Measurements from ENCODE around the gene RNASE8. TPM values are rescaled to one million over a fixed set of nuclear protein-coding genes. Genes with fewer than 3 reads are reported as not detected.
"Not testable (repeated sequence)": the region's sequence is repeated elsewhere in the genome, so short reads cannot be mapped to it uniquely, and the experiment has no call there.

Gene RNASE8
- total RNA-seq, 1 experiment from 2014 or later = not detected

DNA sequence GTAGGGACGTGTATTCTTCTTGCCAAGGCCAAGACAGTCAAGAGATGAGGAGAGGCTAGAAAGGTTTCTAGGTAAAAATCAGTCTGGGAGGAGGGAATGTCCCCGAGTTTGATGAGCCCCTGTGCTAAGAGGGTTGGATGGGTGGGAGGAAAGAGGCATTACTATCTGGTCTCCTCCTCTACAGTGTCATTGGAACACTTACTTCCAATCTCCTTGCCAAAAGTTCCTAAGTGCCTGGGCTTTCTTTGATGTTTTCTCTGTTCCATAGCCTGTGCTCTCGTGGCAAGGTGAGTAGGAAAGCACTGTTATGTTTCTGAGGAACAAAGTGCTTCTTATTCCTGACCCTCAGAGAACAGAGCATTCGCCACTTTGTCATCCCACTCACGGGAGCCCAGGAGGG, 22.9 kb upstream of the RNASE8 start, which contains the start of gene RNASE13:
Gene RNASE13, minus strand, starts transcription at position 101 of the 400 bp plus-strand sequence. CDS start 519 bp downstream, outside the sequence.
- H3K4me1 ChIP-seq (ENCODE audit: low read length) = no peaks in the 10 kb centered on the region
- no peaks in the 10 kb centered on the region for H3K27me3 ChIP-seq (ENCODE audit: low read length)
- H3K27ac ChIP-seq (ENCODE audit: low read length) = no peak within 1 kb of the TSS
- no peaks in the 10 kb centered on the region for H3K9me2 ChIP-seq (replicated peaks; ENCODE audit: insufficient read depth, low read length)
- H2AFZ ChIP-seq (ENCODE audit: low read length) = no peak within 1 kb of the TSS
- no peak within 1 kb of the TSS for H3K4me2 ChIP-seq (ENCODE audit: low read depth, low read length, poor library complexity, severe bottlenecking)
- no peak within 1 kb of the TSS for H3K9ac ChIP-seq (ENCODE audit: low read length)
- H3K79me2 ChIP-seq (ENCODE audit: low read length) = no peaks in the 10 kb centered on the region
- DNase-seq = no peak
- H3K9me3 ChIP-seq (ENCODE audit: low read length) = no peaks in the 10 kb centered on the region
- no peak within 1 kb of the TSS for H3K4me3 ChIP-seq (ENCODE audit: low read length)
- H4K20me1 ChIP-seq (ENCODE audit: insufficient read depth, low read depth, low read length) = no peaks in the 10 kb centered on the region
- no peaks in the 10 kb centered on the region for H3K36me3 ChIP-seq (ENCODE audit: insufficient read depth, low read length)

- no peak for DNase-seq
- no peaks in the 10 kb centered on the region for H3K79me2 ChIP-seq (ENCODE audit: low read length)
- no peak overlapping the region for H2AFZ ChIP-seq (ENCODE audit: low read length)
- no peaks in the 10 kb centered on the region for H3K36me3 ChIP-seq (ENCODE audit: insufficient read depth, low read length)
- no peaks in the 10 kb centered on the region for H3K27me3 ChIP-seq (ENCODE audit: low read length)
- no peak overlapping the region for H3K9ac ChIP-seq (ENCODE audit: low read length)
- no peaks in the 10 kb centered on the region for H3K4me1 ChIP-seq (ENCODE audit: low read length)
- no peak overlapping the region for H3K4me3 ChIP-seq (ENCODE audit: low read length)
- H3K9me3 ChIP-seq (ENCODE audit: low read length) = no peaks in the 10 kb centered on the region
- no peak overlapping the region for H3K4me2 ChIP-seq (ENCODE audit: low read depth, low read length, poor library complexity, severe bottlenecking)
- H4K20me1 ChIP-seq (ENCODE audit: insufficient read depth, low read depth, low read length) = no peaks in the 10 kb centered on the region
- H3K9me2 ChIP-seq (replicated peaks; ENCODE audit: insufficient read depth, low read length) = no peaks in the 10 kb centered on the region
- no peak overlapping the region for H3K27ac ChIP-seq (ENCODE audit: low read length)
Measured at GRCh38 chr14:21036751-21037150, 20.9 kb upstream of the RNASE8 start.

- no peak for DNase-seq
- no peaks in the 10 kb centered on the region for H3K79me2 ChIP-seq (ENCODE audit: low read length)
Measured at GRCh38 chr14:21037156-21037555, 20.5 kb upstream of the RNASE8 start.

DNA sequence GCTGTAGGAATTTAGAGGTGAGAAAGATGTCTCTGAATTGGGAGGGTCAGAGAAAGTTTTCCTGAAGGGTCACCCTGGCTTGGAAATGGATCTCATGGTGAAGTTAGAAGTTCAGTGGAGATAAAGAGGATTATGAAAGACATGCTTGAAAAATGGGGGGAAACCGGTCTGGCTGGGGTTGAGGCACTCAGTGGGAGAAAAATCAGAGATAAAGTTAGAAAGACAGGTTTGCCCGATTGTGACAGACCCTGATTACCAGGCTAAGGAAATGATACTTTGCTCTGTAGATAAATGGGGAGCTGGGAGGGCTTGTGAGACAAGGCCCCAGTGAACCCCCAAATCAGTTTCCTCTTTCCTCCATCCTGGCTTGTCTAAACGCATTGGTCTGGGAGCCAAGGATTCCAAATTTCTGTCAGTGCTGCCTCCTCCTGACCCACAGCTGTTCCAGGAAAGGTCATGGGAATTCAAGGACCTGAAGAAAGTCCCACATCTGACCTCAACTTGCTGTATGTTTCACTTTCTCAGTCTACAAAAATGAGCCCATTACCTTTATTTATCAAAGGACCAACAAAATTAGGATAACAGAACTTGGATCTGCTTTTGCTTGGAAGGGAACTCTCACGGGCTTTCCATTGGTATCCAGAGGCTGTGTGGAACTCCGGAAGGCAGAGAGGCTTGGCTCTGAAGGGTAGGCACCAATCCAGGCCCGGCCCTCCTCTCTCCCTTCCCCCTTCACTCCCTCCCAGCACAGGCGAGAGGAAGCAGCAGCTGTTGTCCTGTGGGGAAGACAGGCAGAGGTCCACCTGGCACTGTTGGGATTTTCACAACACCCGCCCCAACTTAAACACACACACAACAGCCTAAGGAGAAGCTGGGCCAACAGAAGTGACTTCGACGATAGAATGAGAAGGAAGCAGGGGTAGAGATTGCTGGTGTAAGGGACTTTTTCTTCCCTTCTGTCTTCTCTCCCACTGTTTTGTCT, 18.9 kb upstream of the RNASE8 start:
- Histone ChIP-seq H3K36me3 (ENCODE audit: insufficient read depth, low read length) (no peaks in the 10 kb centered on the region), H3K4me3 (ENCODE audit: low read length) (no peak overlapping the region), H3K4me1 (ENCODE audit: low read length) (no peaks in the 10 kb centered on the region), H3K9me3 (ENCODE audit: low read length) (no peaks in the 10 kb centered on the region), H3K9me2 (replicated peaks; ENCODE audit: insufficient read depth, low read length) (no peaks in the 10 kb centered on the region), H3K4me2 (ENCODE audit: low read depth, low read length, poor library complexity, severe bottlenecking) (no peak overlapping the region), H4K20me1 (ENCODE audit: insufficient read depth, low read depth, low read length) (no peaks in the 10 kb centered on the region), H3K9ac (ENCODE audit: low read length) (no peak overlapping the region), H3K79me2 (ENCODE audit: low read length) (no peaks in the 10 kb centered on the region), H3K27me3 (ENCODE audit: low read length) (no peaks in the 10 kb centered on the region), H3K27ac (ENCODE audit: low read length) (no peak overlapping the region), H2AFZ (ENCODE audit: low read length) (no peak overlapping the region)
- DNase-seq = no peak

More at GRCh38 chr14:21037156-21037555, 20.5 kb upstream of the RNASE8 start:
- Histone ChIP-seq H3K4me3 (ENCODE audit: low read length) (no peak overlapping the region), H3K9me2 (replicated peaks; ENCODE audit: insufficient read depth, low read length) (no peaks in the 10 kb centered on the region), H3K4me1 (ENCODE audit: low read length) (no peaks in the 10 kb centered on the region), H3K27ac (ENCODE audit: low read length) (no peak overlapping the region), H3K9me3 (ENCODE audit: low read length) (no peaks in the 10 kb centered on the region), H3K4me2 (ENCODE audit: low read depth, low read length, poor library complexity, severe bottlenecking) (no peak overlapping the region), H3K36me3 (ENCODE audit: insufficient read depth, low read length) (no peaks in the 10 kb centered on the region), H4K20me1 (ENCODE audit: insufficient read depth, low read depth, low read length) (no peaks in the 10 kb centered on the region), H3K27me3 (ENCODE audit: low read length) (no peaks in the 10 kb centered on the region), H3K9ac (ENCODE audit: low read length) (no peak overlapping the region), H2AFZ (ENCODE audit: low read length) (no peak overlapping the region)

- Histone ChIP-seq H3K79me2 (ENCODE audit: low read length) (no peaks in the 10 kb centered on the region), H4K20me1 (ENCODE audit: insufficient read depth, low read depth, low read length) (no peaks in the 10 kb centered on the region), H3K9ac (ENCODE audit: low read length) (no peak overlapping the region), H3K4me3 (ENCODE audit: low read length) (no peak overlapping the region), H3K4me2 (ENCODE audit: low read depth, low read length, poor library complexity, severe bottlenecking) (no peak overlapping the region), H3K36me3 (ENCODE audit: insufficient read depth, low read length) (no peaks in the 10 kb centered on the region), H3K4me1 (ENCODE audit: low read length) (no peaks in the 10 kb centered on the region), H3K9me3 (ENCODE audit: low read length) (no peaks in the 10 kb centered on the region), H3K27me3 (ENCODE audit: low read length) (no peaks in the 10 kb centered on the region), H2AFZ (ENCODE audit: low read length) (no peak overlapping the region), H3K27ac (ENCODE audit: low read length) (no peak overlapping the region), H3K9me2 (replicated peaks; ENCODE audit: insufficient read depth, low read length) (no peaks in the 10 kb centered on the region)
- peak; percentile 81 for DNase-seq
Measured at GRCh38 chr14:21039585-21040369, 17.8 kb upstream of the RNASE8 start.

DNA sequence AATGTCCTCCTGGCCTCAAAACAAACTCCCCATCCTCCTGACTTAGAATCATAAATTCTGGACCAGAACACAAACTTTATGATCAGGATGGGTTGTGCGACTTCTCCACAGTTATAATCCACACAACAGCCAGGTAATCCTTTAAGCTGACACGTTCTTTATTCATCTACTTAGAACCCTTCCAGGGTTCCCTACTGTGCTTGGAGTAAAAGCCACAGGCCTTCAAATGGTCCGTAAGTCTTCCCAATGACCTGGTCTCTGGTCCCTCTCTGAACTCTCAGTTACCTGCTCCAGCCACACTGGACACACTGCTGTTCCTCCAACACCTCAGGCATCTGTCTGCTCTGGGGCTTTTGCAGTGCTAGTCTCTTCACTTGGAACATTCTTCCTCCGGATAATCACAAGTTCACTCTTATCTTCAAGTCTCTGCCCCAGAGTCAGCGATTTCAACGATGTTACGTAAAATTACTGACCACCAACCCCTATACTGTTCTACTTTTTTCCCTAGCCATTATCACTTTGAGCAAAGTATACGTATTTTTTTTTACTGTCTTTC, 17.2 kb upstream of the RNASE8 start:
- DNase-seq = no peak
- no peaks in the 10 kb centered on the region for H3K4me1 ChIP-seq (ENCODE audit: low read length)
- no peaks in the 10 kb centered on the region for H3K9me3 ChIP-seq (ENCODE audit: low read length)
- H3K4me3 ChIP-seq (ENCODE audit: low read length) = no peak overlapping the region
- no peak overlapping the region for H3K9ac ChIP-seq (ENCODE audit: low read length)
- H3K4me2 ChIP-seq (ENCODE audit: low read depth, low read length, poor library complexity, severe bottlenecking) = no peak overlapping the region
- no peaks in the 10 kb centered on the region for H3K79me2 ChIP-seq (ENCODE audit: low read length)
- no peaks in the 10 kb centered on the region for H3K9me2 ChIP-seq (replicated peaks; ENCODE audit: insufficient read depth, low read length)
- no peak overlapping the region for H3K27ac ChIP-seq (ENCODE audit: low read length)
- no peaks in the 10 kb centered on the region for H3K36me3 ChIP-seq (ENCODE audit: insufficient read depth, low read length)
- H3K27me3 ChIP-seq (ENCODE audit: low read length) = no peaks in the 10 kb centered on the region
- H2AFZ ChIP-seq (ENCODE audit: low read length) = no peak overlapping the region
- no peaks in the 10 kb centered on the region for H4K20me1 ChIP-seq (ENCODE audit: insufficient read depth, low read depth, low read length)

GRCh38 chr14:21040941-21041340, 16.7 kb upstream of the RNASE8 start:
- not testable (repeated sequence) for H3K9me3 ChIP-seq (ENCODE audit: low read length); H3K79me2 ChIP-seq (ENCODE audit: low read length); H3K27ac ChIP-seq (ENCODE audit: low read length); H4K20me1 ChIP-seq (ENCODE audit: insufficient read depth, low read depth, low read length); H2AFZ ChIP-seq (ENCODE audit: low read length); H3K4me2 ChIP-seq (ENCODE audit: low read depth, low read length, poor library complexity, severe bottlenecking); H3K36me3 ChIP-seq (ENCODE audit: insufficient read depth, low read length); DNase-seq; H3K9me2 ChIP-seq (replicated peaks; ENCODE audit: insufficient read depth, low read length); H3K9ac ChIP-seq (ENCODE audit: low read length); H3K4me3 ChIP-seq (ENCODE audit: low read length); H3K27me3 ChIP-seq (ENCODE audit: low read length); H3K4me1 ChIP-seq (ENCODE audit: low read length)
